H1 (cell line): ENCODE measurements around the gene LUZP1. TPM values are rescaled to one million over a fixed set of nuclear protein-coding genes. Genes with fewer than 3 reads are reported as not detected.

Experiments used
- CTCF ChIA-PET: fragments of 300-600 bp; sonication (Branson Sonifier 250); formaldehyde crosslinking; loops from one replicate; lab custom pipeline; 2021; ENCODE audit not compliant: partially characterized antibody; lab: Charles Lee
- POLR2A ChIA-PET: fragments of 300-600 bp; sonication (Branson Sonifier 250); formaldehyde crosslinking; loops from one replicate; lab custom pipeline; 2021; ENCODE audit warnings: inconsistent platforms; ENCODE audit not compliant: partially characterized antibody; lab: Charles Lee
- DNase-seq, 2 experiments: peaks; one replicate each; pipeline versions ENCODE4 v3.0.0 to v3.0.0-alpha.2; 2010 to 2022; ENCODE audit warnings: low spot score in 2 of 2, low read depth in 1 of 2, mixed read lengths in 1 of 2
- FAIRE-seq: peaks from 2 replicates; lab custom pipeline; 2011; peaks lifted over from hg19 to GRCh38; lab: Jason Lieb, UNC
- H2AFZ ChIP-seq: 2 replicates; pipeline ENCODE4 v1.8.1; 2012; ENCODE audit warnings: low read length, inconsistent platforms
- H2AK5ac ChIP-seq: 2 replicates; pipeline ENCODE4 v1.6.1; 2013; ENCODE audit warnings: low read depth, low read length
- H2BK120ac ChIP-seq: replicated peaks from 2 replicates; pipeline ENCODE3; 2013; ENCODE audit warnings: low read depth, low read length, inconsistent platforms
- H2BK12ac ChIP-seq: 2 replicates; pipeline ENCODE4 v1.6.1; 2013; ENCODE audit warnings: low read depth, low read length
- H2BK15ac ChIP-seq: 2 replicates; pipeline ENCODE4 v1.6.1; 2013; ENCODE audit warnings: low read length
- H2BK20ac ChIP-seq: 2 replicates; pipeline ENCODE4 v1.6.1; 2013; ENCODE audit warnings: low read length
- H2BK5ac ChIP-seq: 2 replicates; pipeline ENCODE4 v1.6.1; 2013; ENCODE audit warnings: low read depth, low read length
- H3K14ac ChIP-seq: 2 replicates; pipeline ENCODE4 v1.6.1; 2013; ENCODE audit warnings: inconsistent platforms; ENCODE audit not compliant: insufficient read length
- H3K18ac ChIP-seq: 2 replicates; pipeline ENCODE4 v1.6.1; 2013; ENCODE audit warnings: low read length; ENCODE audit errors: extremely low read depth
- H3K23ac ChIP-seq: 2 replicates; pipeline ENCODE4 v1.6.1; 2013; ENCODE audit warnings: inconsistent platforms; ENCODE audit not compliant: insufficient read length
- H3K23me2 ChIP-seq: 2 replicates; pipeline ENCODE4 v1.6.1; 2013; ENCODE audit warnings: low read depth, low read length
- H3K27ac ChIP-seq: 2 replicates; pipeline ENCODE4 v1.6.1; 2011; ENCODE audit warnings: low read depth, low read length, inconsistent platforms
- H3K27me3 ChIP-seq, 4 experiments: replicated peaks in 1 of 4; 1 replicate in 1 of 4; 2 replicates in 3 of 4; pipeline versions ENCODE4 v1.6.1 to v1.8.1; 2011 to 2013; ENCODE audit warnings: low read length in 3 of 4, mild to moderate bottlenecking in 3 of 4, inconsistent platforms in 2 of 4, mixed read lengths in 2 of 4, moderate library complexity in 1 of 4; ENCODE audit not compliant: control insufficient read depth in 3 of 4, insufficient read depth in 3 of 4; ENCODE audit errors: extremely low read depth in 1 of 4
- H3K36me3 ChIP-seq, 4 experiments: 2 replicates each; pipeline versions ENCODE4 v1.6.1 to v1.8.1; 2011 to 2013; ENCODE audit warnings: mild to moderate bottlenecking in 4 of 4, low read length in 3 of 4, moderate library complexity in 2 of 4, control low read depth in 1 of 4, inconsistent platforms in 1 of 4; ENCODE audit not compliant: insufficient read depth in 4 of 4, control insufficient read depth in 2 of 4
- H3K4ac ChIP-seq: replicated peaks from 2 replicates; pipeline ENCODE3; 2013; ENCODE audit warnings: low read length, low read depth, mixed read lengths, inconsistent platforms; ENCODE audit not compliant: insufficient read length
- H3K4me1 ChIP-seq, 4 experiments: replicated peaks in 1 of 4; 1 replicate in 1 of 4; 2 replicates in 3 of 4; pipeline versions ENCODE4 v1.6.1 to v1.8.1; 2011 to 2013; ENCODE audit warnings: low read length in 3 of 4, inconsistent platforms in 2 of 4, mixed read lengths in 1 of 4; ENCODE audit not compliant: insufficient read depth in 4 of 4, control insufficient read depth in 3 of 4
- H3K4me2 ChIP-seq, 2 experiments: 2 replicates each; pipeline versions ENCODE4 v1.6.1 to v1.8.1; 2011 to 2013; ENCODE audit warnings: low read depth in 2 of 2, low read length in 2 of 2, control low read depth in 1 of 2, inconsistent platforms in 1 of 2, mild to moderate bottlenecking in 1 of 2; ENCODE audit not compliant: insufficient read depth in 1 of 2
- H3K4me3 ChIP-seq, 4 experiments: fragments of 200-600, 300-600 bp in 1 of 4; sonication (generic), shearing (Covaris generic), sonication (Bioruptor Twin) in 1 of 4; 2 replicates each; pipeline versions ENCODE4 v1.5.1 to v1.8.1; 2011 to 2016; ENCODE audit warnings: low read length in 4 of 4, low read depth in 3 of 4, control low read depth in 2 of 4, inconsistent platforms in 2 of 4, mild to moderate bottlenecking in 2 of 4, mixed read lengths in 1 of 4, moderate library complexity in 1 of 4; ENCODE audit not compliant: insufficient read depth in 2 of 4; ENCODE audit errors: extremely low read depth in 1 of 4
- H3K56ac ChIP-seq: replicated peaks from 2 replicates; pipeline ENCODE3; 2013; ENCODE audit warnings: low read depth, mild to moderate bottlenecking, mixed read lengths, low read length, inconsistent platforms; ENCODE audit not compliant: insufficient read length
- H3K79me1 ChIP-seq: 2 replicates; pipeline ENCODE4 v1.6.1; 2013; ENCODE audit warnings: low read depth, low read length, control low read depth
- H3K79me2 ChIP-seq, 2 experiments: 2 replicates each; pipeline versions ENCODE4 v1.6.1 to v1.8.1; 2012 to 2013; ENCODE audit warnings: low read length in 2 of 2, mild to moderate bottlenecking in 2 of 2, inconsistent platforms in 1 of 2; ENCODE audit not compliant: insufficient read depth in 2 of 2, control insufficient read depth in 1 of 2
- H3K9ac ChIP-seq, 4 experiments: replicated peaks in 1 of 4; 1 replicate in 1 of 4; 2 replicates in 3 of 4; pipeline versions ENCODE4 v1.6.1 to v1.8.1; 2011 to 2013; ENCODE audit warnings: low read depth in 3 of 4, low read length in 3 of 4, control low read depth in 2 of 4, mild to moderate bottlenecking in 2 of 4, moderate library complexity in 2 of 4, inconsistent platforms in 1 of 4; ENCODE audit errors: extremely low read depth in 1 of 4
- H3K9me3 ChIP-seq, 2 experiments: 2 replicates each; pipeline versions ENCODE4 v1.6.1 to v1.8.1; 2012 to 2013; ENCODE audit warnings: mild to moderate bottlenecking in 2 of 2, moderate library complexity in 2 of 2, control low read depth in 1 of 2, inconsistent platforms in 1 of 2, low read depth in 1 of 2, low read length in 1 of 2, mixed read lengths in 1 of 2; ENCODE audit not compliant: insufficient read depth in 2 of 2
- H4K20me1 ChIP-seq, 2 experiments: replicated peaks in 1 of 2; 2 replicates each; pipeline versions ENCODE3 to v1.8.1; 2011 to 2013; ENCODE audit warnings: inconsistent platforms in 2 of 2, low read length in 2 of 2, mild to moderate bottlenecking in 1 of 2; ENCODE audit not compliant: insufficient read depth in 2 of 2, control insufficient read depth in 1 of 2
- H4K5ac ChIP-seq: 2 replicates; pipeline ENCODE4 v1.6.1; 2013; ENCODE audit warnings: low read length, low read depth, mixed read lengths, inconsistent platforms; ENCODE audit not compliant: insufficient read length
- H4K8ac ChIP-seq: 2 replicates; pipeline ENCODE4 v1.8.0; 2013; ENCODE audit warnings: mild to moderate bottlenecking, moderate library complexity, low read length, inconsistent platforms; ENCODE audit not compliant: insufficient read depth; ENCODE audit errors: extremely low read depth
- H4K91ac ChIP-seq: replicated peaks from 2 replicates; pipeline ENCODE3; 2013; ENCODE audit warnings: low read length, mixed read lengths, inconsistent platforms; ENCODE audit not compliant: insufficient read length
- ASH2L ChIP-seq: fragments of 200-600, 300-600 bp; sonication (generic); IDR thresholded peaks from one replicate; pipeline ENCODE4 v1.7.1; 2017; ENCODE audit warnings: low read length
- CHD2 ChIP-seq: IDR thresholded peaks from 2 replicates; pipeline ENCODE4 v1.6.1; 2012; ENCODE audit warnings: low read length, improper control_type of control experiment
- EGR1 ChIP-seq: IDR thresholded peaks from 2 replicates; pipeline ENCODE4 v1.6.1; 2011; ENCODE audit warnings: low read depth, low read length, borderline replicate concordance
- NANOG ChIP-seq: IDR thresholded peaks from 2 replicates; pipeline ENCODE4 v1.6.1; 2011; ENCODE audit warnings: low read length, low read depth, mild to moderate bottlenecking, inconsistent platforms; ENCODE audit not compliant: insufficient read depth, poor library complexity, severe bottlenecking
- POU5F1 ChIP-seq: IDR thresholded peaks from 2 replicates; pipeline ENCODE4 v1.6.1; 2011; ENCODE audit warnings: low read depth, mild to moderate bottlenecking, low read length, moderate library complexity
- RBBP5 ChIP-seq: IDR thresholded peaks from 2 replicates; pipeline ENCODE4 v1.7.1; 2012; ENCODE audit warnings: low read depth, mild to moderate bottlenecking, inconsistent platforms, low read length, moderate library complexity, borderline replicate concordance
- RFX5 ChIP-seq: IDR thresholded peaks from 2 replicates; pipeline ENCODE4 v1.6.1; 2011; ENCODE audit warnings: low read depth, low read length, improper control_type of control experiment, borderline replicate concordance
- SP2 ChIP-seq: IDR thresholded peaks from 2 replicates; pipeline ENCODE4 v1.6.1; 2012; ENCODE audit warnings: mild to moderate bottlenecking, low read length, inconsistent platforms
- SP4 ChIP-seq: IDR thresholded peaks from 2 replicates; pipeline ENCODE4 v1.6.1; 2012; ENCODE audit warnings: low read length, inconsistent platforms
- WGBS, 2 experiments: shearing (Covaris generic) in 1 of 2; methylation state at CpG; one replicate each; pipeline versions ENCODE4 v1.1.6 to v1.1.7; 2013 to 2015; ENCODE audit warnings: low lambda C conversion rate in 2 of 2, mixed read lengths in 2 of 2, inconsistent platforms in 1 of 2, low coverage in 1 of 2, missing lambda C conversion rate in 1 of 2; ENCODE audit not compliant: insufficient replicate concordance in 2 of 2, insufficient coverage in 1 of 2, insufficient read length in 1 of 2; ENCODE audit errors: extremely low coverage in 1 of 2, missing lambda C conversion rate in 1 of 2; 5-methylcytosine and 5-hydroxymethylcytosine counted together
- polyA plus RNA-seq, 7 experiments: library from polyadenylated mRNA; depleted of rRNA in 3 of 7; stranded (reverse) in 5 of 7; unstranded in 2 of 7; fragments of >200 nt in 5 of 7; fragments of 200-250 nt in 2 of 7; gene quantifications; 1 replicate in 5 of 7; 2 replicates in 1 of 7; 4 replicates in 1 of 7; pipeline versions ENCODE4 v1.2.1 to v1.2.3, GENCODE V29; 2011 to 2013; ENCODE audit warnings: missing spikeins in 2 of 7, mixed read lengths in 2 of 7
- total RNA-seq: library from RNA; stranded (reverse); fragmentation: NEBNext Ultra II Directional; extraction: Animal tissue kit (Norgen Biotek cat#: 25700); gene quantifications from 2 replicates; pipeline ENCODE4 v1.2.1, GENCODE V29; 2021

The LUZP1 gene
- total and polyA plus RNA-seq, 2 of the 8 experiments (the other 6 are each of a cell fraction or from before 2014, with no cell fraction given): 14.0 to 60.5 TPM

GRCh38 chr1:23171181-23171755, 2.6 kb upstream of the LUZP1 start:
- Histone ChIP-seq H3K9me3 (no peaks in the 10 kb centered on the region), H3K4ac (no peak overlapping the region), H4K8ac (no peak overlapping the region; the same call in 1 of the 2 replicates), H3K23ac (no peak overlapping the region), H4K5ac (no peak overlapping the region), H2BK20ac (no peak overlapping the region), H4K91ac (no peak overlapping the region), H2AFZ (no peak overlapping the region), H3K4me2 (no peak overlapping the region), H2BK120ac (no peak overlapping the region), H3K27ac (no peak overlapping the region), H3K27me3 (no peaks in the 10 kb centered on the region), H4K20me1 (peaks cover 7 to 8% of the 10 kb centered on the region in 2 experiments), H3K56ac (no peak overlapping the region), H3K14ac (no peak overlapping the region), H3K36me3 (no peaks in the 10 kb centered on the region), H3K79me2 (peaks cover 1 to 12% of the 10 kb centered on the region in 2 experiments; a peak in 3 of 4 replicates), H2BK15ac (no peak overlapping the region), H3K9ac (no peak overlapping the region), H3K4me1 (peaks cover 0 to 6% (median 3%) of the 10 kb centered on the region in 4 experiments; a peak in 4 of 7 replicates), H3K23me2 (peaks cover 4% of the 10 kb centered on the region), H2AK5ac (no peak overlapping the region), H3K18ac (no peak overlapping the region), H2BK5ac (no peak overlapping the region), H3K79me1 (no peaks in the 10 kb centered on the region; the same call in 1 of the 2 replicates), H2BK12ac (no peak overlapping the region), H3K4me3 (no peak overlapping the region)
- TF ChIP-seq SP4 (no peak), SP2 (no peak), CHD2 (no peak), NANOG (no peak), ASH2L (no peak), RFX5 (no peak), POU5F1 (no peak), EGR1 (no peak), RBBP5 (no peak)
- no peak for DNase-seq
- POLR2A ChIA-PET: interaction anchor here (0.6 to 1.2 kb wide), 3 partner anchors 17 to 119 kb away, joined by 3 to 4 read pairs (median 3); no protein-coding TSS in a partner anchor
- no peak for FAIRE-seq
- 75% methylated on average over 4 of the region's 4 CpGs; no CpG with 5 or more reads in 1 of the 2 experiments for WGBS, 2 experiments
- CTCF ChIA-PET: interaction anchor here (6.2 to 27.4 kb wide), 2 partner anchors 13 to 81 kb away, joined by 44 to 705 read pairs; no protein-coding TSS in a partner anchor
